Measurements from ENCODE around the gene CNN1.

The CNN1 gene

DNA sequence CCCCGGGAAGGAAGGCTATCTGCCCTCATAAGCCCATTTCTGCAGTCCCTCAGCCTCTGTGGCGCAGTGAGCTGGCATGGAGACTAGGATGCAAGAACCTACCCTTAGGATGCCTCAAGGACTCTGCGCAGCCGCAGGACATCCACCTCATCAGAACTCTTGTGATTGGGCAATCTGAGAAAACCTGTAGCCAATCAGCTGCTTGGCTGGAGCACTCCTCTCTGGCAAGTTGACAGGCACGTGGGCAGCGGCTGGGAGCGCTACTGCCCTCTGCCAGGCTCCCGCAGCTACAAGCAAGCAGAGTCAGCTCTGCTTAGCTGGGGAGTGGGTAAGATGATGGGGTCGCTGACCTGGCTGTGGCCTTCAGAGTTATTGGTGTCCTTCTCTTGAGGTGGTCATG is 8.2 kb upstream of the CNN1 start:
- Histone ChIP-seq H3K9me3 (ENCODE audit: control insufficient read depth in 5 of 5, low read length in 5 of 5) (no peaks in the 10 kb centered on the region), H3K4me3 (ENCODE audit: low read depth in 1 of 5, low read length in 5 of 5) (no peak overlapping the region), H3K27me3 (ENCODE audit: control insufficient read depth in 5 of 5, insufficient read depth in 4 of 5, low read length in 5 of 5) (no peaks in the 10 kb centered on the region), H3K4me1 (ENCODE audit: control insufficient read depth in 5 of 5, insufficient read depth in 5 of 5, low read length in 5 of 5) (peaks cover 0 to 18% (median 17%) of the 10 kb centered on the region in 5 donors), H3K9ac (ENCODE audit: low read length in 5 of 5) (no peak overlapping the region), H3K27ac (ENCODE audit: low read depth, low read length) (no peak overlapping the region), H3K36me3 (ENCODE audit: control insufficient read depth in 5 of 5, insufficient read depth in 5 of 5, low read length in 5 of 5) (peaks cover 0 to under 1% (median 0%) of the 10 kb centered on the region in 5 donors)

DNA sequence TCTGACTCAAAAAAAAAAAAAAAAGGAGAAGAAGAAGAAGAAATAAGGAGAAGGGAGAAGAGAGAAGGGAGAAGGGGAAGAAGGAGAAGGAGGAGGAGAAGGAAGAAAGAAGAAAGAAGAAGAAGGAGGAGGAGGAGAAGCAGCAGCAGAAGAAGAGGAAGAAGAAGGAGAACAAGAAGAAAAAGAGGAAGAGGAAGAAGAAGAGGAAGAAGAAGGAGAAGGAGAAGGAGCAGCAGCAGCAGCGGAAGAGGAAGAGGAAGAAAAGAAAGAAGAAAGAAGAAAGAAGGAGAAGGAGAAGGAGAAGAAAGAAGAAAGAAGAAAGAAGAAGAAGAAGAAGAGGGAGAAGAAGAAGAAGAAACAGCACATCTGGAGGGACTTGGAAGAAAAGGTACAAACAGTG is 4.1 kb upstream of the CNN1 start:
- Histone ChIP-seq H3K27ac (ENCODE audit: low read depth, low read length) (no peak overlapping the region), H3K36me3 (ENCODE audit: control insufficient read depth in 5 of 5, insufficient read depth in 5 of 5, low read length in 5 of 5) (no peaks in the 10 kb centered on the region), H3K27me3 (ENCODE audit: control insufficient read depth in 5 of 5, insufficient read depth in 4 of 5, low read length in 5 of 5) (peaks cover 9 to 14% (median 12%) of the 10 kb centered on the region in 5 donors)

DNA sequence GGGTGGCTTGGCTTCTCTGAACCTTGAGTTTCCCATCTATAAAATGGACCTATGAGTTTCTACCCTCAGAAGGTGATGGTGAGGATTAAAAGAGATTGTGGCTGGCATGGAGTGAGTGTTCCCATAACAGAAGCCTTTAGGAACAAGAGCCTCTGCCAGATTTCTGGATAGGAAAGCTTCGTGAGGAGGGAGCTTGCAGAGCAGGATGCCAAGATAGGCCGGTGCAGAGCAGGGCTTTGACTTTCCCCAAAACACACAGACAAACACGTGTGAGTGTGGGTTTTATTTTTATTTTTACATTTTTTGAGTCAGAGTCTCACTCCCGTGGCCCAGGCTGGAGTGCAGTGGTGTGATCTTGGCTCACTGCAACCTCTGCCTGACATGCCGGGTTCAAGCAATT is 3.7 kb upstream of the CNN1 start:
- Histone ChIP-seq H3K36me3 (ENCODE audit: control insufficient read depth in 5 of 5, insufficient read depth in 5 of 5, low read length in 5 of 5) (no peaks in the 10 kb centered on the region), H3K4me3 (ENCODE audit: low read depth in 1 of 5, low read length in 5 of 5) (no peak overlapping the region), H3K27ac (ENCODE audit: low read depth, low read length) (no peak overlapping the region), H3K4me1 (ENCODE audit: control insufficient read depth in 5 of 5, insufficient read depth in 5 of 5, low read length in 5 of 5) (peaks cover 2 to 10% (median 9%) of the 10 kb centered on the region in 5 donors), H3K9me3 (ENCODE audit: control insufficient read depth in 5 of 5, low read length in 5 of 5) (no peaks in the 10 kb centered on the region), H3K9ac (ENCODE audit: low read length in 5 of 5) (no peak overlapping the region), H3K27me3 (ENCODE audit: control insufficient read depth in 5 of 5, insufficient read depth in 4 of 5, low read length in 5 of 5) (peaks cover 10 to 15% (median 12%) of the 10 kb centered on the region in 5 donors)

More for the DNA sequence above, 4.1 kb upstream of the CNN1 start:
- H3K4me1 ChIP-seq (ENCODE audit: control insufficient read depth in 5 of 5, insufficient read depth in 5 of 5, low read length in 5 of 5) = peaks cover 2 to 10% (median 9%) of the 10 kb centered on the region in 5 donors
- no peaks in the 10 kb centered on the region for H3K9me3 ChIP-seq (ENCODE audit: control insufficient read depth in 5 of 5, low read length in 5 of 5)
- no peak overlapping the region for H3K9ac ChIP-seq (ENCODE audit: low read length in 5 of 5)
- no peak overlapping the region for H3K4me3 ChIP-seq (ENCODE audit: low read depth in 1 of 5, low read length in 5 of 5)

DNA sequence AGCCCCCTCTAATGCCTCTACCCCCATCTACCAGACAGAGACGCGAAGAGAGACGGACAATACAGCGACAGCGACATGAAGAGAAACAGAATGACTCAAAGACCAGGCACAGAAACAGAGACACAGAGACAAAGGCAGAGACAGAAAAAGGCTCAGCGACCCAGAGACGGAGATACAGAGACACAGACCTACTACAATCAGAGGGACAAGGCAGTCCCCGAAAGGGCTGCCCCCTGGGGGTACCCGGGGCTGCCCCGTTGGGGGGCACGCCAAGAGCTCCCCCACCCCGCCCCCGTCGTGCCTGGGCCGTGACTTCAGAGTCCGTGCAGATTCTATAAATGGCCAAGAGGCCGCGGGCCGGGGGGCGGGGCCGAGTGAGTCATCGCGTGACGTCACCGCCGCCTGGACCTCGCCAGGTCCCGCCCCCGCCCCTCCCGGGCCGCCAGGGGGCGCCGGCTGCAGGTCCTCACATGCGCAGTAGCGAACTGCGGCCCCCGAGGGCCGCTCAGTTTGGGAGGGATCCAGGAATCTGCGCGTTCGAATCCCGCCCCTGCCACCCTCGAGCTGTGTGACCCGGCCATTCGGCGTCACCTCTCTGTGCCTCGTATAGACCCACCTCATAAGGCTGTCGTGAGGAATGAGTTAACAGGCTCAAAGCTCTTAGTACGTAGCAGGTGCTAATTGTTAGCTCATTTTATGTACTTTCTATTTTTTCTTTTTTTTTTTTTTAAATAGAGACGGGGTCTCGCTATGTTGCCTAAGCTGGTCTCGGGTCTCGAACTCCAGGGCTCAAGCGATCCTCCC is 2.7 kb upstream of the CNN1 start:
- Histone ChIP-seq H3K27me3 (ENCODE audit: control insufficient read depth in 5 of 5, insufficient read depth in 4 of 5, low read length in 5 of 5) (peaks cover 10 to 25% (median 12%) of the 10 kb centered on the region in 5 donors), H3K27ac (ENCODE audit: low read depth, low read length) (peak overlapping the region; percentile 67), H3K36me3 (ENCODE audit: control insufficient read depth in 5 of 5, insufficient read depth in 5 of 5, low read length in 5 of 5) (no peaks in the 10 kb centered on the region), H3K4me1 (ENCODE audit: control insufficient read depth in 5 of 5, insufficient read depth in 5 of 5, low read length in 5 of 5) (peaks cover 2 to 10% (median 9%) of the 10 kb centered on the region in 5 donors), H3K4me3 (ENCODE audit: low read depth in 1 of 5, low read length in 5 of 5) (peak overlapping the region; percentile 31 to 70 (median 62)), H3K9ac (ENCODE audit: low read length in 5 of 5) (peak overlapping the region in 4 of 5 donors; percentile 46 to 77 (median 72)), H3K9me3 (ENCODE audit: control insufficient read depth in 5 of 5, low read length in 5 of 5) (no peaks in the 10 kb centered on the region)

- Histone ChIP-seq H3K36me3 (ENCODE audit: control insufficient read depth in 5 of 5, insufficient read depth in 5 of 5, low read length in 5 of 5) (no peaks in the 10 kb centered on the region), H3K27ac (ENCODE audit: low read depth, low read length) (no peak overlapping the region), H3K9me3 (ENCODE audit: control insufficient read depth in 5 of 5, low read length in 5 of 5) (no peaks in the 10 kb centered on the region), H3K27me3 (ENCODE audit: control insufficient read depth in 5 of 5, insufficient read depth in 4 of 5, low read length in 5 of 5) (peaks cover 10 to 25% (median 12%) of the 10 kb centered on the region in 5 donors), H3K4me1 (ENCODE audit: control insufficient read depth in 5 of 5, insufficient read depth in 5 of 5, low read length in 5 of 5) (peaks cover 2 to 10% (median 9%) of the 10 kb centered on the region in 5 donors), H3K9ac (ENCODE audit: low read length in 5 of 5) (no peak overlapping the region), H3K4me3 (ENCODE audit: low read depth in 1 of 5, low read length in 5 of 5) (peak overlapping the region in 1 of 5 donors; percentile 34)
These were observed 1.1 kb downstream of the CNN1 start for GRCh38 chr19:11539495-11540365.

- H3K4me3 ChIP-seq (ENCODE audit: low read depth in 1 of 5, low read length in 5 of 5) = no peak overlapping the region
These were observed 2.0 kb downstream of the CNN1 start for GRCh38 chr19:11540645-11541044.

DNA sequence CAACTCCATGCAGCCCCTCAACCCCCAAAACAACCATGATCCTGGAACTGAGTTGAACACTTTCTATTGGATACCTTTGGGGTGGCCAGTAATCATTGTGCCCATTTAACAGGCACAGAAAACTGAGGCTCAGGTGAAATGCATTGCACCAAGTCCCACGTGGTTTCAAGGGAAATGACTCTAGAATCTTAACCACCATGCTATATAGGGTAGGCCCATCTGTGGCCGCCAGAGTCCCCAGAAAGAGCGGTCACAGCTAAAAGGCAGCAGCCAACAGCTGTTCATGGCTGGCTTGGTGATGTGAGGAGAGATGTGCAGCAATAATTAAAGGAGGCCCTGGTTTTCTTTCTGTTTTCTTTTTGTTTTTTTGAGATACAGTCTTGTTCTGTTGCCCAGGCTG is 2.6 kb downstream of the CNN1 start:
- no peak overlapping the region for H3K9ac ChIP-seq (ENCODE audit: low read length in 5 of 5)
- no peaks in the 10 kb centered on the region for H3K36me3 ChIP-seq (ENCODE audit: control insufficient read depth in 5 of 5, insufficient read depth in 5 of 5, low read length in 5 of 5)
- peaks cover 10 to 25% (median 12%) of the 10 kb centered on the region in 5 donors for H3K27me3 ChIP-seq (ENCODE audit: control insufficient read depth in 5 of 5, insufficient read depth in 4 of 5, low read length in 5 of 5)
- H3K4me3 ChIP-seq (ENCODE audit: low read depth in 1 of 5, low read length in 5 of 5) = no peak overlapping the region
- H3K9me3 ChIP-seq (ENCODE audit: control insufficient read depth in 5 of 5, low read length in 5 of 5) = no peaks in the 10 kb centered on the region
- no peak overlapping the region for H3K27ac ChIP-seq (ENCODE audit: low read depth, low read length)
- peaks cover 0 to 3% (median 2%) of the 10 kb centered on the region in 5 donors for H3K4me1 ChIP-seq (ENCODE audit: control insufficient read depth in 5 of 5, insufficient read depth in 5 of 5, low read length in 5 of 5)

More at GRCh38 chr19:11540645-11541044, 2.0 kb downstream of the CNN1 start:
- no peaks in the 10 kb centered on the region for H3K36me3 ChIP-seq (ENCODE audit: control insufficient read depth in 5 of 5, insufficient read depth in 5 of 5, low read length in 5 of 5)
- H3K9me3 ChIP-seq (ENCODE audit: control insufficient read depth in 5 of 5, low read length in 5 of 5) = no peaks in the 10 kb centered on the region
- peaks cover 10 to 25% (median 12%) of the 10 kb centered on the region in 5 donors for H3K27me3 ChIP-seq (ENCODE audit: control insufficient read depth in 5 of 5, insufficient read depth in 4 of 5, low read length in 5 of 5)
- H3K9ac ChIP-seq (ENCODE audit: low read length in 5 of 5) = no peak overlapping the region
- peaks cover under 1 to 6% (median 6%) of the 10 kb centered on the region in 5 donors for H3K4me1 ChIP-seq (ENCODE audit: control insufficient read depth in 5 of 5, insufficient read depth in 5 of 5, low read length in 5 of 5)
- no peak overlapping the region for H3K27ac ChIP-seq (ENCODE audit: low read depth, low read length)

- no peak overlapping the region for H3K9ac ChIP-seq (ENCODE audit: low read length in 5 of 5)
- H3K27ac ChIP-seq (ENCODE audit: low read depth, low read length) = no peak overlapping the region
- no peaks in the 10 kb centered on the region for H3K9me3 ChIP-seq (ENCODE audit: control insufficient read depth in 5 of 5, low read length in 5 of 5)
- H3K27me3 ChIP-seq (ENCODE audit: control insufficient read depth in 5 of 5, insufficient read depth in 4 of 5, low read length in 5 of 5) = no peaks in the 10 kb centered on the region
- H3K4me1 ChIP-seq (ENCODE audit: control insufficient read depth in 5 of 5, insufficient read depth in 5 of 5, low read length in 5 of 5) = peaks cover 0 to 5% (median 0%) of the 10 kb centered on the region in 5 donors
- H3K4me3 ChIP-seq (ENCODE audit: low read depth in 1 of 5, low read length in 5 of 5) = no peak overlapping the region
- H3K36me3 ChIP-seq (ENCODE audit: control insufficient read depth in 5 of 5, insufficient read depth in 5 of 5, low read length in 5 of 5) = peaks cover 0 to 16% (median 11%) of the 10 kb centered on the region in 5 donors
These were observed 9.5 kb downstream of the CNN1 start for GRCh38 chr19:11547929-11548700.

- H3K4me3 ChIP-seq (ENCODE audit: low read depth in 1 of 5, low read length in 5 of 5) = no peak overlapping the region
- peaks cover 0 to 5% (median 0%) of the 10 kb centered on the region in 5 donors for H3K4me1 ChIP-seq (ENCODE audit: control insufficient read depth in 5 of 5, insufficient read depth in 5 of 5, low read length in 5 of 5)
- peaks cover 0 to 30% (median 24%) of the 10 kb centered on the region in 5 donors for H3K36me3 ChIP-seq (ENCODE audit: control insufficient read depth in 5 of 5, insufficient read depth in 5 of 5, low read length in 5 of 5)
- H3K27me3 ChIP-seq (ENCODE audit: control insufficient read depth in 5 of 5, insufficient read depth in 4 of 5, low read length in 5 of 5) = no peaks in the 10 kb centered on the region
- H3K9ac ChIP-seq (ENCODE audit: low read length in 5 of 5) = no peak overlapping the region
- H3K27ac ChIP-seq (ENCODE audit: low read depth, low read length) = no peak overlapping the region
- H3K9me3 ChIP-seq (ENCODE audit: control insufficient read depth in 5 of 5, low read length in 5 of 5) = no peaks in the 10 kb centered on the region
These were observed 10.8 kb downstream of the CNN1 start for GRCh38 chr19:11549386-11549953.

All from subcutaneous abdominal adipose tissue (tissue), 5 donors.